Erythroblast (primary cell): ENCODE results near the gene SNX11.

Source experiments
- GATA1 ChIP-seq: IDR thresholded peaks from 2 replicates; pipeline ENCODE4 v1.6.1; 2011; ENCODE audit warnings: low read depth, mild to moderate bottlenecking, control low read depth, low read length, moderate library complexity
- POLR2A ChIP-seq: IDR thresholded peaks from 2 replicates; pipeline ENCODE4 v1.6.1; 2011; ENCODE audit warnings: mild to moderate bottlenecking, low read length

- TF ChIP-seq POLR2A (no peak), GATA1 (no peak)
Measured at GRCh38 chr17:48084932-48085331, 22.6 kb upstream of the SNX11 start.
